Endometrium (tissue), 2 donors: Measurements from ENCODE around the gene RPS8.
"Not testable (repeated sequence)": the region's sequence is repeated elsewhere in the genome, so short reads cannot be mapped to it uniquely, and the experiment has no call there.

Experiments
- FAIRE-seq: peaks from 2 replicates; lab custom pipeline; 2012; peaks lifted over from hg19 to GRCh38; lab: Jason Lieb, UNC
- donor health status: control.
- donor health status: control.

Gene RPS8

DNA sequence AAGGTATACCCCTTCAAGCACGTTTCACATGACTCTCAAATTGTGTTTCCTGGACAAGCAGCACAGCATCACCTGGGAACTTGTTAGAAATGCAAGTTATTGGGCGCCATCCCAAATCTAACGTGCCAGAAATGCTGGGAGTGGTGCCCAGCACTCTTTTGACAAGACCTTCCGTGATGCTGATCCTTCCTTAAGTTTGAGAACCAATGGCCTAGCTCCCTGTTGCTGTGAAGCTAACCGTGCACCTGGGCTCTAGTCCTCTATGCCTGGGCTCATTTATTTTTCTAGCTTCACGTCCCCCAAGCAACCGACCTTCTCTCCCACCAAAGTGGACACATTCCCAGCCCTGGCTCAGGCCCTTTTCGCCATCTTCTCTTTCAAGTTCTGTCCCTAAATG is 8.4 kb downstream of the RPS8 start:
- no peak for FAIRE-seq

DNA sequence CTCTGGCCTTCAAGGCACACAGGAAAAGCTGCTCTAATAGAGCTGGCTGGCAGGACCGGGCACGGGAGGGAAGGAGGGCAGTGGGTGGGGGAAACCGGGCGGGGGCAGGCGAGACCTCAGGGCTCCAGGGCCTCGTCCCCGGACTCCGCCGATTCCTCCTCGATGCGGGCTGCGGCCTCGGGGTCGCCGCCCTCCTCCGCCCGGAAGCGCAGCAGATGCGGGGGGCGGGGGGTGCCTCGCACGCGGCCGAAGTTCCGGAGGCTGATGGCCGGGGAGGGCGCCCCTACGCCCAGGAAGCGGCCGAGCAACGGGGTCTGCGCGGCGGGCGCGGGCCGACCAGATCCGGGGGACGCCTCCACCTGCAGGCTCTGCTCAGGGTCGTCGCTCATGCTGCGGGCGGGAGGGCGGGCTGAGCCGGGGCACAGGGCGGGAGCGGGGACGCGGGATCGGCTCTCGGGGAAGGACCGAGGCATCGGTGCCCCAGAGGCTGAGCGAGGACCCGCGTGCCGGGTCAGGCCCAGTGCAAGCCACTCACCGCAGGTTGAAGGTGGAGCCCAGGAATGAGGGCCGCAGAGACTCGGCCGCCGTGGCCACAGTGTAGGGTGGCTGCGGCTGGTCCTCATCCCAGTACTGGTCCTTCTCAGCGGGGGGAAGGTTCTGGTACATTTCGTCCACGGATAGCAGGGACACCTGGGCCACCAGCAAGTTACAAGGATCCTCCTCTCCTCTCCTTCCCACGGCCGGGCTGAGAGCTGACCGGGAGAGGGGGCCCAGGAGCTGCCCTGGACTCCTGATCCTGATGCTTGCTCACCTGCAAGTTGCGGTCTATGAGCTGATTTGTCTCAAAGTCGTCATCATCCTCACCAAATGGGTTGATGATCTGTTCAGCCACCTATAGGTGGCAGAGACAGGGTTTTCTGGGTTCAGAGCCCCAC is 9.0 kb downstream of the RPS8 start:
- FAIRE-seq, result no peak

DNA sequence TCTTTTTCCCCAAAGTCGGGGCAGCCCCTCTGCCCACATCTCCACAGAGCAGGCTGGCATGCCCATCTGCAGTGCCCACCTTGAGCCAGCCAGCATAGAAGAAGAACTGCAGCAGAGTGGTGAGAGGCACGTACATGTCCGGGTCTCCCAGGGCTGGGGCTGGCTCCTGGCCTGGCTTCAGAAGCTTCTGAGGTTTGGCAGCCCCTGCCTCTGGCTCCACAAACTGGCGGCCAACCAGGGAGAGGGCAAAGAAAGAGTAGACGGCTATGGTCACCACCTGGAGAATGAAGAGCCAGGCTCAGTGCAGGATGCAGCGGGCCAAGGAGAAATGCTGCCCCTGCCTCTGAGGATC is 9.7 kb downstream of the RPS8 start:
- no peak for FAIRE-seq

DNA sequence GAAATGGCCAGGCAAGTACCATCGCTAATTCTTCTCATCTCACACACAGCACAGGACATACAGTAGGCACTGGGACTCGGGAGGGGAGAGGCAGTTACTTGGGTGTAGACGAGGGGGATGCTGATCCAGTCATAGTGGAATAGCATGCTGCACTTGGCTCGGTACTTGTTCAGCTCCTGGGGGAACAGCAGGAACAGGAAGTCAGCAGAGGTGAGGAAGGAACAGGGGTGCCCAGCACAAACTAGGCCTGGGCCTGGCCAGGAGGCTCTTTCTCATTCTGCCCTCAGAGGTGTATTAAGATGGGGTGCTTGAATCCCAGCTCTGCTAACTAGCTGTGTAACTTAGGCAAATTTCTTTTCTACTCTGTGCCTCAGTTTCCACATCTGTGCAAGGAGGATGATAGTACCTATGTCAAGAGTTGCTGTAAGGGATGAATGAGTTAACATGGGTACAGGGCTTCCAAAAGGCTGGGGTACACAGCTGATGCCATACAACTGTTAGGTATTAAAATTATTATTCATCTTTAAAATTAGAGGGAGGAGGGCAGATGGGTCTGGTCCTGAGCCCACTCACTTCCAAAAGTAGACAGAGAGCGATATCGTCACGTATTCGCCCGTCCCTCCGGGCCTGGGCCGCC is 10.3 kb downstream of the RPS8 start:
- FAIRE-seq, result no peak

DNA sequence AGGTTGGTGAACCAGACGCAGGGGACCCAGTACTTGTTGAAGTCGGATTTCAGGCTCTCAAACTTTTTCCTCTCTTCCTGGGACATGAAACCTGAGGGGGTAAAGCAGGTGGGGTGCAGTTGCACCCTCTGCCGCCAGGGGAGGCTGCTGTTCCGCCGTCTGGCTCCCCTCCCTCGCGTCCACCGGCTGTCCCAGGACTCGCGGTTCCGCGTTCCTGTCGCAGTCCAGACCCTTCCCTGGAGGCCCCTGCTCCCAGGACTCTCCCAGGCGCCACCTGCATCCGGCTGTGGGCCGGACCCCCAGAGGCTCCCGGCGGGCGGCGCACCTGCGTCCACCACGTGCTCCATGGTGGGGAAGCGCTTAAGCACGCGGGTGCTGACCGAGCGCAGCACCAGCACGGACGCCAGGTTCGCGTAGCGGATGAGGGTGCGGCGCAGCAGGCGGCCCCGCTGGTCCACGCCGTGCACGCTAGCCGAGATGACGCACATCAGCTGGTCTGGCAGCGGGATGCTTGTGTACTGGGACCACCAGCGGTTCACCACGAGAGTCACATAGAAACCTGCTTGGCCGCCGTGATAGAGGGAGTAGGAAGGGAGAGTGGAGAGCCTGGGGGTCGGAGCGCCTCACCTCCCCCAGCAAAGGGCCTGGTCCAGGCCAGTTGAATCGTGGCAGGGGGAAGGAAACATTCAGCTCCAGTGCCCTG is 10.9 kb downstream of the RPS8 start:
- no peak for FAIRE-seq

DNA sequence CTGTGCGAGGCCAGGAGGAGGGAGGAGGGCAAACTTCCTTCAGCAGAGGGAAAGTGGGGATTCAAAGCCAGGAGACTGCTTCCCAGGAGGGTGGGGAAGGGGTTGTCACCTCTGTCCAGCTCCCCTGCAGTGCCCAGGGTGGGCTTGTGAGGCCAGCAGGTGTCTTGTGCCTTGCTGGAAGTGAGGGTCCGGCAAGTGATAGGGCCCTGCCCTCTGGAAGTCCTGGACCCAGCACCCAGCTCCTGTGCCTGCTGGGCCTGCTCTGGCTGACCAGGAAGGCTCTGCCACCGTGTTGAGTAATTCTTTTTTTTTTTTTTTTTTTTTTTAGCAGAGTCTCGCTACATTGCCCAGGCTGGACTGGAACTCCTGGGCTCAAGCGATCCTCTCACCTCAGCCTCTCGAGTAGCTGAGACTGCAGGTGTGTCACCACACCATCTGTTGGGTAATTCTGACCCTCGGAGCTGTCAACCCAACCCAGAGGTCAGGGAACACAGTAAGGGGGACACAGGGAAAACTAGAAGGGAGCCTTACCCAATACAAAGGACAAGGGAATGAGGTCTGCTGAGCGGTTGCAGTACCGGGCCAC is 11.6 kb downstream of the RPS8 start:
- no peak for FAIRE-seq

DNA sequence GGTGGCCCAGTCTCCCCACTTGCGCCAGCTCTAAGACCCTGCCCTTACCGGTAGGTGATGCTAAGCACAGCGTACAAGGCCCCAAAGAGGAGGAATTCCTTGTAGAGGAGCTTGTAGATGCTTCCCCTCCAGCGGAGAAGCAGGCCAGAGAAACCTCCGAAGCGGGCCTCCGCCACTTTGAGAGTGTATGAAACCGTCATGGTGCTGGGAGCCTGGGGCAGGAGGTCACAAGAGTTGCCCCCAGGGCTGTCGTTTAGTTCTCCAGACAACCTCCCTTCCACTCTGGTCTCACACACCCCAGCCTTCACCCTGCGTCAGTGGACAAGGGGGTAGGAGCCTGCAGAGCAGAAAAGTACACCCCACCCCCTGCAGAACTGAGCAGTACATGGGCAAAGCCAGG is 12.2 kb downstream of the RPS8 start:
- no peak for FAIRE-seq

DNA sequence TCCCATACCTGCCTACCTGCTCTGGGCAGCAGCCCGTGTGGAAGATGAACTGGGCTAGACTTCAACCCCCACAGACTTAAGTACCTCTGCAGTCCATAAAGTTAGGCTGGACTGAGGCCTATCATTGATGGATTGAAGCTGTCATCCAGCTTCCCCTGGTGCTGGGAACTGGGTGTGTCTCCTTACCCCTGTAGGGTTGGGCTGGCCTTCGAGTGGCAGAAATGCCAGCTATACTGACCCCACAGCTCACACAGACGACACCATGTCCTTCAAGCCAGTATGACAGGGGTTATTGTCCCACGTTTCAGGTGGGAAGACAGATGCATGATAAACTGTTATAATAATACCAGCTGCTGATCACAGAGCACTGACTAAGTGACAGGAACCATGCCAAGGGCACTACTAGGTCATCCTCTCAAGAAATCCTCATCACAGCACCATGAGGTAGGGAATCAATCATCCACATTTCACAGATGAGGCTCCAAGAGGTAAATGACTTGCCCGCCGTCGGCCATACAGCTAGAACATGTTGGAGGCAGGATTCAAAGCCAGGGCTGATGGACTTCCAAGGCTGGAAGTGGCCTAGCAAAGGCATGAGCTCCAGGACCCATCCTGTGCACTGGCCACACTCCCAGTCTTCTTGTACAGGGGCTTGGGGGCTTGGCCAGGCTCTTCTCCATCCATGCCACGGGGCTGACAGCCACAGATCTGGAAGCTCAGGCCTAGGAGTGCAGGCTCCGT is 12.9 kb downstream of the RPS8 start, which contains the start of gene BEST4:
Gene BEST4 (minus strand): TSS at position 51 of the 741 bp plus-strand sequence. CDS start 465 bp downstream, outside the sequence.
- no peak for FAIRE-seq

DNA sequence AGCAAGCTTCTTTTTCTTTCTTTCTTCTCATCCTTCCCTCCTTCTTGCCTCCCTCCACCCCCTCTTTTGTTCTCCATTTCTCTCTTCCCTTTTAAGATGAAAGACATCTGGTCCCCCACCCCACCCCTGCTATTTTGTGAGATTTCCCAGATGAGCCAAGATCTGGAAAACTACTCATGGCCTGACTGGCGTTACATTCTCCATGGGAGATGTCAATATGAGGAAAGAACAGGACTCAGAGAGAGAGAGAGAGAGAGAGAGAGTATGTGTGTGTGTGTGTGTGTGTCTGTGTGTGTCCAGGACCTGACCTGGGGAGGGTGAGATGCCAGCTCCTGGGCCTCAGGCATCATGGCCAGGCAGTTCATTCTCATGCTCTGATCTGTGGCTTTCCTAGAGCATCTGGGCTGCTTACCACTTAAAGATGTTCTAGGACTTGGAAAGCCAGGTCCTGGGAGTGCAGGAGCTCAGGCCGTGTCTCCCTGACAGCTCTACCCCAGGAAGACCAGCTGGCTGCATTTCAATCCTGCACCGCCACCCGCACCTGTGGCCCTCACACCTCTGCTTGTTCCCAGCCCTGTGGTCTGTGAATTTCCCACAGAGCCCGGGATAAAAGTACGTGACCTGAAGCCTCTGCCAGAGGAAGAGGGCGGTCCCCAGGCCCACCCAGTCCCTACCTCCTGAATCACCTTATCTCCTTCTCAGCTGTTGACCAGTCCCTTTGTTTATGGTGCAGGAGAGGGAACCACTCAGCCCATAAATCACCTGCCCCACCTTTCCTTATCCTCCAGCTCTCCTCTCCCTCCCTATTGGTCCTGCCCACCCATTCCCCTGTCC is 15.8 kb downstream of the RPS8 start:
- no peak for FAIRE-seq

DNA sequence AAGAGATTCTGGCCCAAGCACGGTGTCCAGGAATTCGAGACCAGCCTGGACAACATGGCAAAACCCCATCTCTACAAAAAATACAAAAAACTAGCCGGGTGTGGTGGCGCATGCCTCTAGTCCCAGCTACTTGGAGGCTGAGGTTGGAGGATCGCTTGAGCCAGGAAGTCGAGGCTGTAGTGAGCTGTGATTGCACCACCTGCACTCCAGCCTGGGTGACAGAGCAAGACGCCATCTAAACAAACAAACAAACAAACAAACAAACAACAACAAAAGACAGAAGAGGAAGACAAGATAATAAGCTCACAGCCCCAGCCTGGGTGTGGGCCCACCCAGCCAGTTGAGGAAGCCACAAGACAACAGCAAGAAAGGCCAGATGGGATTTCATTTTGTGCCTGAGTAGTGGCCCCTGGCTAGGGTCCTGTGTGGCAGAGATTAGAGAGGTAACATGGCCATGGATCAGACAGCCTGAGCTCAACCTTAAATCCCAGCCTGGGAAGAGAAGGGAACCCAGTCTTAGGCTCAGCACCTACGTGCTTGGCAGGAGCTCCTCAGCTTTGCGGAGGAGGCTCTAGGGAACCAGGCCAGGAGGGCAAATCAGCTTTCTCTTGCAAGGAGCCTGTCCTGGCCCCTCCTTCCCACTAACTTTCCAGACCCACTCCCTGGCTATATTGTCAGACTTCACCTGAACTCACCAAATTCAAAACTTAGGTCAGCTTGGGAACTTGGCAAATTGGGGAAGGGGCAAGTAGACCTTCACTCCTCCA is 17.6 kb downstream of the RPS8 start:
- FAIRE-seq, result no peak

DNA sequence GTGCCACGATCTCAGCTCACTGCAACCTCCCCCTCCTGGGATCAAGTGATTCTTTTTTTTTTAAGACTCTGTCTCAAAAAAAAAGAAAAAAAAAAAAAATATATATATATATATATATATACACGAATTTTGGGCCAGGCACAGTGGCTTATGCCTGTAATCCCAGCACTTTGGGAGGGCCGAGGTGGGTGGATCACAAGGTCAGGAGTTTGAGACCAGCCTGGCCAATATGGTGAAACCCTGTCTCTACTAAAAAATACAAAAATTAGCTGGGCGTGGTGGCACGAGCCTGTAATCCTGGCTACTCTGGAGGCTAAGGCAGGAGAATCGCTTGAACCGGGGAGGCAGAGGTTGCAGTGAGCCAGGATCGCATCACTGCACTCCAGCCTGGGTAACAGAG is 22.5 kb downstream of the RPS8 start:
- FAIRE-seq, result not testable (repeated sequence)

DNA sequence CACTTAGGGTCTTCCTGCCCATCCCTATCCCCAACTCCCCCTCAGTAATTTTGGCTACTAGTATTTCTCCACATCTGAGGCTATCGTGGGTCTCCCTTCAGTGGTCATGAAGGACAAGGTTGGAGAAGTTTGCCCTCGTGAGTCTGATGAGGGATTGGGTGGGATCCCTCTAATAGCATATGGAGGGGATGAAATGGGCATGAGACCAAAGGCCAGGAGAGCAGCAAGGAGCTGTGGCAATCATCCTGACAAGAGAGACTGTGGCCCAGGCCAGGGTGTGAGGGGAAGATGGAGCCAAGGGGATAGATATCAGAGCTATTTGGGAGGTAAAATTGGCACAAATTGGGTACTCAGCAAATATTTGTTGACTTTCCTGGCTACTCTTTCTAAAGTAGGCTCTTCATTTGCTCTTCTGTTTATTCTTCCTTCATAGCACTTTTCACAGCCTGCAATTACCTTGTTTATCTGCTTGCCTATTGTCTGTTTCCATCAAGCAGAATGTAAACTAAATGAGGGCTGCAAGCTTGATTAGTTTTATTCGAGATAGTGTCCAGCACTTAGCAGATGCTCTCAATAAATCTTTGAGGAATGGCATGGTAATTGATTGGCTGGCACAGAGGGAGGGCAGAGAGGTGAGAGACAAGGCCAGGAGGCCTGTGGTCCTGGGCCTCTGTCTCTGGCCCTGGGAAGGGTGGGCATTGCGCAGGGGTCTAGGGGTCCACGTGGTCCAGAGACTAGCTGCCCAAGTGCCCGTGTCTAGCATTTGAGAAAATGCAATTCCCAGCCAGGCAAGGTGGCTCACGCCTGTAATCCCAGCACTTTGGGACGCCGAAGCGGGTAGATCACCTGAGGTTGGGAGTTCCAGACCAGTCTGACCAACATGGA is 23.4 kb downstream of the RPS8 start:
- no peak for FAIRE-seq

DNA sequence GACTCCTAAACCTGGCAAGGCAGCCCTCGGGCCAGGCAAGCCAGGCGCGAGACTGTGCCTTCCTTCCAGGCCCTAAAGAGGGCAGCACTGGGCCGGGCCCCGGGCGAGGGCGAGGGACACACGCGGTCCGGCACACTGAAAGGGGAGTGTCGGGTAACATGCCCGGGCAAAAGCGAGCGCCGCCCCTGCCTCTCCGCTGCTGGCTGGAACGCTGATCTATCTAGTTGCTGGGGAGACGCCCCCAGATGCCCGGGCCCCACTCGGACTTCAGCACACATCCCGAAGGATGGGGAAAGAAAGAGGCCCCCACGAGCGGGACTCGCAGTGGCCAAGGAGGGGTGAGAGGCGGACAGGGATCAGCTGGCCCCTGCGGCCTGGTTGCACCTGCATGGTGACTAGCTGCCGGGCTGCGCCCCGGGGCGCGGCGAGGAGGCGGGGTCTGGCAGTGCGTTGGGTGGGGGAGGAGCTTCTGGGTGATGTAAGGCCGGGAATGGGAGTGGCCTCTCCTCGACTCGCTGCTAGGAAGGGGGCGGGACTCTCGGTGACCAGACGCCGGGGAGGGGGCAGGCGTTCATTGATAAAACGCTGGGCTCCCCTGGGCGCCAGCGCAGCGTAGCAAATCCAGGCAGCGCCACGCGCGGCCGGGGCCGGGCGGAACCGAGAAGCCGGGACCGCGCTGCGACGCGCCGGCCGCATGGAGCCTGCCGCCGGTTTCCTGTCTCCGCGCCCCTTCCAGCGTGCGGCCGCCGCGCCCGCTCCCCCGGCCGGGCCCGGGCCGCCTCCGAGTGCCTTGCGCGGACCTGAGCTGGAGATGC is 24.6 kb downstream of the RPS8 start, which contains the start of gene PLK3:
Gene PLK3 (plus strand): TSS at position 608 of the 815 bp plus-strand sequence. CDS start 87 bp downstream, at position 695.
- FAIRE-seq, result peak; percentile 83

DNA sequence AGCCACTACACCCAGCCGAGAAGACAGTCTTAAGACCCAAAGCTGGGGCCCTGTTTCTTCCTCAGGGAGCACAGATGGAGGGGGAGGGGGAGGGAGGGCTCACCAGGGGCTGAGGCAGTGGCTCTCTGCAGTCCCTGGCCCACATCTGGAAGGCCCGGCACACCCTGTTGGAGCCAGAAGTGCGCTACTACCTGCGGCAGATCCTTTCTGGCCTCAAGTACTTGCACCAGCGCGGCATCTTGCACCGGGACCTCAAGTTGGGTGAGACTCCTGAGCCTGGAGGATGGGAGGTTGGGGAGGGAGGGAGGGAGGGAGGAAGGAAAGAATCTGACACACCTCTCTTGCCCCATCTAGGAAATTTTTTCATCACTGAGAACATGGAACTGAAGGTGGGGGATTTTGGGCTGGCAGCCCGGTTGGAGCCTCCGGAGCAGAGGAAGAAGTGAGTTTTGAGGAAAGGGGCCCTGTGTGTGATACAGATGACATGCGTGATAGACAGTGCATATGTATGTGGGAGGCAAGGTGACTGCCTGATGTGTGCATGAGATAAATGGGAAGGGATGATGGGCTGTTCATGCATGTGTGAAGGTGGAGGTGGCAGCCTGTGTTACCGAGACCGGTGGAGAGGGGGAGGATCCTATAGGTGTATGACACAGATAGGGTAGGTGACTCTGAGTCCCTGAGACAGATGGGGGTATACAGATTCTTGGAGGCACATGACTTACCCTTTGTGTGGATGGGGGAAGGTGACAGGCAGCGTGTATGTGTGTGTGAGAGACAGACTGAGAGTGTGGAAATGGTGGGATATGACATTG is 26.4 kb downstream of the RPS8 start:
- FAIRE-seq, result no peak

DNA sequence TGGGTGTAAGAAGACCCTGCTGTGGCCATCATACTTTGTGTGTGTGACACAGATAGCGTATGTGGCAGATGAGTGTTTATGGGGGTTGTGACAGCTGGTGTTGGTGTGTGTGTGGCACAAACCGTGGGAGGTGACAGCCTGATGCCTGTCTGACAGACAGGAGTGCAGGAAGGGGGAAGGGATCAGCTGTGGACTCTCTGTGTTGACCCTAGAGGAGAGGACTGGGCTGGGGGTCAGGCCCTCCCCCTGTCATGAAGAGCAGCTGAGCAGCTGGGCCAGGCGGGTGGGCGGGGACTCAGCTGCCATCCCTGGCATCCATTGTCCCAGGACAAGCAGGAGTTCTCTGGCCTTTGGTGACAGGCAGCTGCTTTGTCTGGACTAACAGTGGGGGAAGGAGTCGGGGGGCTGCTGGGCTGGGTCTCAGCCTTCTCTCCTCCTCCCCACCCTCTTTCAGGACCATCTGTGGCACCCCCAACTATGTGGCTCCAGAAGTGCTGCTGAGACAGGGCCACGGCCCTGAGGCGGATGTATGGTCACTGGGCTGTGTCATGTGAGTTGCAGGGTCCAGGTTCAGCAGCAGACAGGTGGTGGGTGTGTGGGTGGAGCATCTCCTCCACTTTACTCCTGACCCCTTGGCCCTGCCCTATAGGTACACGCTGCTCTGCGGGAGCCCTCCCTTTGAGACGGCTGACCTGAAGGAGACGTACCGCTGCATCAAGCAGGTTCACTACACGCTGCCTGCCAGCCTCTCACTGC is 27.1 kb downstream of the RPS8 start:
- FAIRE-seq, result no peak

DNA sequence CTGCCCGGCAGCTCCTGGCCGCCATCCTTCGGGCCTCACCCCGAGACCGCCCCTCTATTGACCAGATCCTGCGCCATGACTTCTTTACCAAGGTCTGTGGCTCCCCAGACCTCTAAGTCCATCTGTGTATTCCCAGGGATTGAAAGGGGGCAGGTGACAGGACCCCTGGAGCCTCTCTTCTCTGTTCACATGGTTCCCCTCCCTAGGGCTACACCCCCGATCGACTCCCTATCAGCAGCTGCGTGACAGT is 27.6 kb downstream of the RPS8 start:
- FAIRE-seq, result no peak
